Osteocyte (in vitro differentiated cells): Measurements from ENCODE around the gene GSTM2. TPM values are rescaled to one million over a fixed set of nuclear protein-coding genes. Genes with fewer than 3 reads are reported as not detected.
A peak's percentile ranks its signal among the peaks of the same experiment; 100 is the strongest.

Experiments
- DNase-seq: peaks from one replicate; pipeline ENCODE4 v3.0.0; 2021; ENCODE audit warnings: mixed read lengths; ENCODE audit not compliant: unreplicated experiment; ENCODE audit errors: extremely low spot score
- H3K27ac Mint-ChIP-seq: one replicate; pipeline ENCODE4 v1.8.0; 2021; ENCODE audit warnings: mild to moderate bottlenecking, mixed read lengths; ENCODE audit not compliant: unreplicated experiment
- H3K27me3 Mint-ChIP-seq: one replicate; pipeline ENCODE4 v1.8.0; 2021; ENCODE audit warnings: mixed read lengths; ENCODE audit not compliant: unreplicated experiment
- H3K36me3 Mint-ChIP-seq: one replicate; pipeline ENCODE4 v1.8.0; 2021; ENCODE audit warnings: mixed read lengths; ENCODE audit not compliant: unreplicated experiment
- H3K4me1 Mint-ChIP-seq: one replicate; pipeline ENCODE4 v1.8.0; 2021; ENCODE audit warnings: mixed read lengths; ENCODE audit not compliant: unreplicated experiment
- H3K4me3 Mint-ChIP-seq: one replicate; pipeline ENCODE4 v1.8.0; 2021; ENCODE audit warnings: mild to moderate bottlenecking, moderate library complexity, mixed read lengths; ENCODE audit not compliant: unreplicated experiment
- H3K9me3 Mint-ChIP-seq: one replicate; pipeline ENCODE4 v1.8.0; 2021; ENCODE audit warnings: mixed read lengths; ENCODE audit not compliant: unreplicated experiment
- total RNA-seq: library from RNA; stranded (reverse); gene quantifications from 2 replicates; pipeline ENCODE4 v1.2.1, GENCODE V29; 2021
- TF ChIP-seq, protein P1 (sequence below): fragments of 200-600 bp; sonication (generic); IDR thresholded peaks from 2 replicates; pipeline ENCODE4 v1.5.0; 2021; ENCODE audit warnings: antibody characterized with exemption, mild to moderate bottlenecking, moderate library complexity

The GSTM2 gene
- total RNA-seq, 1 donor from 2014 or later, result 39.0 TPM

DNA sequence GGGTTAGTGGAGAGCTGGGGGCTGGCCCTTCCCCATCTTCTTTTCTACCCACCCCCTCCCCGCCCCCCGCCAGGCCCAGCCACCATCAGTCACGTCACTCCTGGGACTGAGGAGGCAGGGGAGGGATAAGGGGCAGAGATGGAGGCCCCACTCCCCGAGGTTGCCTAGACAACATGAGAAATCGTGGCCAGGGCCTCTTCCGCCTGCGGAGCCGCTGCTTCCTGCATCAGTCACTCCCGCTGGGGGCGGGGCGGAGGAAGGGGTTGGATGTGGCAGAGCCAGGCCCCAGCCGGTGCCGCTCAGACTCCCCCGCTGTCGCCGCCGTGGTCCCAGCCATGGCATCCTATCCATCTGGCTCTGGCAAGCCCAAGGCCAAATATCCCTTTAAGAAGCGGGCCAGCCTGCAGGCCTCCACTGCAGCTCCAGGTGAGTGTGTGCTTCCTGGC lies 47.0 kb upstream of the GSTM2 start:
- no peaks in the 10 kb centered on the region for H3K27me3 Mint-ChIP-seq
- peak; percentile 95 for DNase-seq
- peak overlapping the region; percentile 95 for H3K4me3 Mint-ChIP-seq
- H3K4me1 Mint-ChIP-seq, result peaks cover 48% of the 10 kb centered on the region
- TF ChIP-seq, protein P1, sequence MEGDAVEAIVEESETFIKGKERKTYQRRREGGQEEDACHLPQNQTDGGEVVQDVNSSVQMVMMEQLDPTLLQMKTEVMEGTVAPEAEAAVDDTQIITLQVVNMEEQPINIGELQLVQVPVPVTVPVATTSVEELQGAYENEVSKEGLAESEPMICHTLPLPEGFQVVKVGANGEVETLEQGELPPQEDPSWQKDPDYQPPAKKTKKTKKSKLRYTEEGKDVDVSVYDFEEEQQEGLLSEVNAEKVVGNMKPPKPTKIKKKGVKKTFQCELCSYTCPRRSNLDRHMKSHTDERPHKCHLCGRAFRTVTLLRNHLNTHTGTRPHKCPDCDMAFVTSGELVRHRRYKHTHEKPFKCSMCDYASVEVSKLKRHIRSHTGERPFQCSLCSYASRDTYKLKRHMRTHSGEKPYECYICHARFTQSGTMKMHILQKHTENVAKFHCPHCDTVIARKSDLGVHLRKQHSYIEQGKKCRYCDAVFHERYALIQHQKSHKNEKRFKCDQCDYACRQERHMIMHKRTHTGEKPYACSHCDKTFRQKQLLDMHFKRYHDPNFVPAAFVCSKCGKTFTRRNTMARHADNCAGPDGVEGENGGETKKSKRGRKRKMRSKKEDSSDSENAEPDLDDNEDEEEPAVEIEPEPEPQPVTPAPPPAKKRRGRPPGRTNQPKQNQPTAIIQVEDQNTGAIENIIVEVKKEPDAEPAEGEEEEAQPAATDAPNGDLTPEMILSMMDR, result no peak
- no peaks in the 10 kb centered on the region for H3K9me3 Mint-ChIP-seq
- H3K36me3 Mint-ChIP-seq, result peaks cover 1% of the 10 kb centered on the region
- peak overlapping the region; percentile 97 for H3K27ac Mint-ChIP-seq

DNA sequence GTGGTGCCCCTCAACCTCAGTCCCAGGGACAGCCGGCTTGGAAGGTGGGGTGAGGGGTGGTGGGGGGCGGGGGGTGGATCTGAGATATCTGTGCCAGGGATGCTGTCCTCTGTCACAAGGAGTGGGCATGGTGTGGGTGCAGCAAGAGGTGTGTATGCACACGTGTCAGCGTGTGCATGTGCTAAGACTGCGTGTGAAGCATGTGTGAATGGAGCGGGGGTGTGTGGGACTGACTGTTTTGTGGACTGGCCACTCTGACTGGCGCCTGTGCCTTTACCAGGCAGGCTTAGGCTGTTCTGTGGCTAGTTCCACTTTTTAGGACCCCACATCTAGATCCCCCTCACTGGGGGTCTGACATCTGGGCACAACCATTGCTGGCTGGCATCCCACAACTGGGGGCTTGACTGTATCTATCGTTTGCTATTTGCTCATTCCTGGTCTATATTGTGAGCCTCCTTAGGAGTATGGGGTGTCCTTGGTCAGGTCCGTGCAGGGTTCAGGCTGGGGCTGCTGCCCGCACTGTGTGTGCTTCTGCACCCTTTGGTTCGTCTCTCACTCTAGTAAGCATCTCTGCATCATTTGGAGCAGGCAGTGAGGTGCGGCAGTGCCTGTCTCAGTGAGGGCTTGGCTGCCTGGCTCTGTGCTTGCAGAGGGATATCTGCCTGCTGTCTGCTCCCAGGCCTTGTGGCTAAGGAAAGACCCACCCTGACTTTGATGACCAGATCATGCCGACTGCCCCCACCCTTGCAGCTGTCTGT lies 46.3 kb upstream of the GSTM2 start:
- H3K4me1 Mint-ChIP-seq, result peaks cover 48% of the 10 kb centered on the region
- no peaks in the 10 kb centered on the region for H3K27me3 Mint-ChIP-seq
- H3K36me3 Mint-ChIP-seq, result peaks cover 7% of the 10 kb centered on the region
- no peaks in the 10 kb centered on the region for H3K9me3 Mint-ChIP-seq
- peak; percentile 67 for DNase-seq
- TF ChIP-seq, protein P1, result no peak
- peak overlapping the region; percentile 95 for H3K4me3 Mint-ChIP-seq
- peak overlapping the region; percentile 58 for H3K27ac Mint-ChIP-seq

DNA sequence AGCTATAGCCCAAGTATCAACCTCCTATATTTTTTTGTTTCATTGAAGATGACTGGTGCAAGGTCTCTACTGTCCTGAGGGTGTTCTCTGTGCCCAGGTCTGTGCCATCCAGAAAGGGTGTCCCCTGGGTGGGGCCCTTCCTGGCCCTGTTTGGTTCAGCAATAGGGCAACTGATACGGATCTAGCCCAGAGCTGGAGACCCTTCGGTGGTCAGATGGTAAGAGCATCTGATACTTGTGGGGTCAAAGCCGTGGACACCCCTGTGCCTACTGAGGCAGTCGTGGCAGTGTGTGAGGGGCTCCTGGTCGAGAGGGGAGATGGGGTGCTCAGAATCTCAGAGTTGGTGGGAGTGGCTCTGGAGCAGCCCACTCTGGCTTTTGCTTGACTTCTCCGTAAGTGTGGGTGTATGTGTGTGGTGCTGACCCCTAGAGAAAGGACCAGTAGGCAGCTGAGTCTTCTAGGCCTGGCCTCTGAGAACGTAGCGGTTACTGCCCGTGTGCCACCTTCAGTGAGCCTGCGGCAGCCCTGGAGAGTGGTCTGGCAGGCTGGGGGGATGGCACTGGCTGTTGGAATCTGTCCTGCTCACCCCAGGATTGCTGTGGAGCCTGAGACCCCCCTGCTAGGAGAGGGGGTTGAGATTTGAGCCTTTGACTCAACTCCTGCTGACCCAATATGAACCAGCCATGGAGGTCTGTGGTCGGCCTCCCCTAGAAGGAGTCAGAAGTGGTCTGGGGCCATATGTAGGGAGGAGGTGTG lies 45.5 kb upstream of the GSTM2 start:
- peaks cover 8% of the 10 kb centered on the region for H3K36me3 Mint-ChIP-seq
- H3K9me3 Mint-ChIP-seq, result no peaks in the 10 kb centered on the region
- no peaks in the 10 kb centered on the region for H3K27me3 Mint-ChIP-seq
- H3K4me3 Mint-ChIP-seq, result peak overlapping the region; percentile 95
- peak; percentile 69 for DNase-seq
- H3K4me1 Mint-ChIP-seq, result peaks cover 46% of the 10 kb centered on the region
- TF ChIP-seq, protein P1, result no peak
- peak overlapping the region; percentile 58 for H3K27ac Mint-ChIP-seq

DNA sequence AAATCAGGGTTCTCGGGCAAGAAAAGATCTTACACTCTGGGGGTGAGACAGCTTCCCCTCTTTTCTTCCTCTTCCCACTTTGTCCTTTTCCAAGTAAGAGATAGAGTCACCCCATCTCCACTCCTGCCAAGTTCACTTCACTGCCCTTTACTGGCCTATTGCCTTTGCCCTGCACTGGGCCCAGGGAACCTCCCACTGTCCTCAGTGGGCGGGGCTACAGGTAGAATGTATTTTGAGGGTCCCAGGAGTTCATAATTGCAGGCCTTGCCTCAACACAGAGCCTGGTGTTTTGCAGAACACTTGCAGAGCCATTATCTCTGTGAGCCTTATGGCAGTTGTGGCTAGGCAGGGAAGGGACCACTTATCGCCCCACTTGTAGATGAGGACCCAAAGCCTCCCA lies 45.0 kb upstream of the GSTM2 start:
- Mint-ChIP-seq H3K4me3 (no peak overlapping the region), H3K27me3 (no peaks in the 10 kb centered on the region), H3K36me3 (peaks cover 14% of the 10 kb centered on the region), H3K9me3 (no peaks in the 10 kb centered on the region), H3K27ac (peak overlapping the region; percentile 1), H3K4me1 (peaks cover 45% of the 10 kb centered on the region)
- TF ChIP-seq, protein P1, result no peak
- DNase-seq, result peak; percentile 64

DNA sequence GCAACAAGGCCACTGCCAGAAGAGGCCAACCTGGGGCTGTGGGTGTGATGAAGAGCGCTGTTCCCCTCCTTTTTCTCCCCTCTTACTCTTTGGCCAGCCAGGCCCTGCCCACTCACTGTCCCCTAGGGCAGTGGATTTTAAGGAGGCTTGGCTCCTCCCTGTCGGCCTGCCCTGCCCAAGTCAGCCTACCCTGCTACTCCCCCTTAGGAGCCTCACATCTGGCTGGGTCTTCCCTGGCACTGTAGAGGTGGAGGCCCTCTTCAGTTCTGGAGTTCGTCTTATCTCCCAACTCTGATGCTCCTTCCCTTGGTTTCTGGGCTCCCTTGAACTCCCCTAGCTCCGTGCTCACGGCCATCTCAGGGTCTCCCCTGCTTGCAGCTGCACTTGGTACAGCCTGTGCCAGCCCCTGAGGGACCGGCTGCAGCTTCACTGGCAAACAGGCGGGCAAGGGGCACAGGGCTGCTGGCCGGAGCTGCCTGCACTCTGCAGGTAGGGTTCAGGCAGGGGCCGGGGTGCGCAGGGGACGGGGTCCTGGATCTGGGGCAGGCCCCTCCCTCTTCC lies 44.2 kb upstream of the GSTM2 start:
- TF ChIP-seq, protein P1, result no peak
- no peak overlapping the region for H3K27ac Mint-ChIP-seq
- peaks cover 42% of the 10 kb centered on the region for H3K4me1 Mint-ChIP-seq
- DNase-seq, result peak; percentile 84
- H3K9me3 Mint-ChIP-seq, result no peaks in the 10 kb centered on the region
- no peaks in the 10 kb centered on the region for H3K27me3 Mint-ChIP-seq
- H3K36me3 Mint-ChIP-seq, result peaks cover 18% of the 10 kb centered on the region
- no peak overlapping the region for H3K4me3 Mint-ChIP-seq
